HepG2 (cell line): ENCODE measurements around the gene PSD. TPM values are rescaled to one million over a fixed set of nuclear protein-coding genes. Genes with fewer than 3 reads are reported as not detected.

Experiments used
- ASH2L ChIP-seq: fragments of 300-600, 200-600 bp; sonication (generic); IDR thresholded peaks from 2 replicates; pipeline ENCODE4 v1.7.0; 2017; ENCODE audit warnings: low read depth, mild to moderate bottlenecking, moderate library complexity, mixed read lengths, low read length; ENCODE audit not compliant: insufficient read length
- CCAR2 ChIP-seq: fragments of 200-400 bp; formaldehyde crosslinking; optimal IDR thresholded peaks from 2 replicates; pipeline ENCODE3; 2018; ENCODE audit warnings: low read depth, mild to moderate bottlenecking, low read length, moderate library complexity
- HNRNPH1 ChIP-seq: fragments of 200-400 bp; formaldehyde crosslinking; optimal IDR thresholded peaks from 2 replicates; pipeline ENCODE3; 2017; ENCODE audit warnings: mild to moderate bottlenecking, low read depth, low read length
- NFATC3 ChIP-seq: sonication (generic); formaldehyde crosslinking; IDR thresholded peaks from 2 replicates; pipeline ENCODE4 v1.5.1; 2020; ENCODE audit warnings: mild to moderate bottlenecking, missing genetic modification reagents
- NONO ChIP-seq, 2 experiments: fragments of 450-650 bp in 1 of 2; sonication (generic) in 1 of 2; formaldehyde crosslinking in 1 of 2; IDR thresholded peaks in 1 of 2; conservative IDR thresholded peaks in 1 of 2; 2 replicates each; pipeline versions ENCODE4 v1.6.1 to v1.8.0; 2017 to 2022; ENCODE audit warnings: mild to moderate bottlenecking in 1 of 2, missing genetic modification reagents in 1 of 2, moderate library complexity in 1 of 2
- NRL ChIP-seq: sonication (generic); formaldehyde crosslinking; IDR thresholded peaks from 2 replicates; pipeline ENCODE4 v1.5.0; 2020; ENCODE audit warnings: missing genetic modification reagents, mild to moderate bottlenecking, moderate library complexity, borderline replicate concordance
- RARA ChIP-seq: IDR thresholded peaks from 2 replicates; pipeline ENCODE4 v1.6.1; 2016; ENCODE audit warnings: missing genetic modification reagents, missing compliant biosample characterization
- REL ChIP-seq: sonication (generic); formaldehyde crosslinking; conservative IDR thresholded peaks from 2 replicates; pipeline ENCODE4 v1.8.0; 2022; ENCODE audit warnings: mild to moderate bottlenecking, missing genetic modification reagents, moderate library complexity
- REXO4 ChIP-seq: sonication (generic); formaldehyde crosslinking; IDR thresholded peaks from 2 replicates; pipeline ENCODE4 v1.8.0; 2022; ENCODE audit warnings: missing genetic modification reagents, mild to moderate bottlenecking, borderline replicate concordance
- YEATS4 ChIP-seq: sonication (generic); formaldehyde crosslinking; IDR thresholded peaks from 2 replicates; pipeline ENCODE4 v1.4.0; 2020; ENCODE audit warnings: missing genetic modification reagents, borderline replicate concordance
- ZNF138 ChIP-seq: sonication (generic); formaldehyde crosslinking; IDR thresholded peaks from 2 replicates; pipeline ENCODE4 v1.5.0; 2020; ENCODE audit warnings: mild to moderate bottlenecking, low read depth, missing genetic modification reagents
- ZNF263 ChIP-seq: sonication (generic); formaldehyde crosslinking; IDR thresholded peaks from 2 replicates; pipeline ENCODE4 v1.4.0; 2020; ENCODE audit warnings: missing genetic modification reagents
- ZNF557 ChIP-seq: sonication (generic); formaldehyde crosslinking; IDR thresholded peaks from 2 replicates; pipeline ENCODE4 v1.4.0; 2020; ENCODE audit warnings: missing genetic modification reagents
- ZNF780A ChIP-seq: sonication (generic); formaldehyde crosslinking; IDR thresholded peaks from 2 replicates; pipeline ENCODE4 v1.8.0; 2022; ENCODE audit warnings: mild to moderate bottlenecking, missing genetic modification reagents, moderate library complexity
- ZNF782 ChIP-seq: sonication (generic); formaldehyde crosslinking; IDR thresholded peaks from 2 replicates; pipeline ENCODE4 v1.4.0; 2020; ENCODE audit warnings: missing genetic modification reagents, mild to moderate bottlenecking, borderline replicate concordance
- polyA plus RNA-seq, 8 experiments: library from polyadenylated mRNA; depleted of rRNA in 3 of 8; stranded (reverse) in 7 of 8; unstranded in 1 of 8; fragments of >200 nt; fragmentation: Illumina TruSeq in 4 of 8; extraction: Trizol in 4 of 8; gene quantifications; 2 replicates each; pipeline versions ENCODE4 v1.2.1 to v1.2.3, GENCODE V29; 2011 to 2016; ENCODE audit warnings: low read depth in 4 of 8, missing spikeins in 1 of 8, mixed read lengths in 1 of 8; ENCODE audit not compliant: insufficient read depth in 1 of 8
- total RNA-seq, 5 experiments: library from RNA; depleted of rRNA; stranded (reverse); fragments of >200 nt; fragmentation: Illumina TruSeq; extraction: Trizol; gene quantifications; 2 replicates each; pipeline ENCODE4 v1.2.3, GENCODE V29; 2016; ENCODE audit warnings: low read depth in 1 of 5
- TF ChIP-seq, protein P1 (sequence below): IDR thresholded peaks from 2 replicates; pipeline ENCODE4 v1.6.1; 2016; ENCODE audit warnings: low read depth
- TF ChIP-seq, protein P2 (sequence below): sonication (generic); formaldehyde crosslinking; conservative IDR thresholded peaks from 2 replicates; pipeline ENCODE4 v1.4.0; 2020; ENCODE audit warnings: mild to moderate bottlenecking, missing genetic modification reagents, moderate library complexity

The PSD gene
- total and polyA plus RNA-seq, 2 of the 13 experiments (the other 11 are each of a cell fraction or from before 2014, with no cell fraction given) = 0.35 to 0.58 TPM

DNA sequence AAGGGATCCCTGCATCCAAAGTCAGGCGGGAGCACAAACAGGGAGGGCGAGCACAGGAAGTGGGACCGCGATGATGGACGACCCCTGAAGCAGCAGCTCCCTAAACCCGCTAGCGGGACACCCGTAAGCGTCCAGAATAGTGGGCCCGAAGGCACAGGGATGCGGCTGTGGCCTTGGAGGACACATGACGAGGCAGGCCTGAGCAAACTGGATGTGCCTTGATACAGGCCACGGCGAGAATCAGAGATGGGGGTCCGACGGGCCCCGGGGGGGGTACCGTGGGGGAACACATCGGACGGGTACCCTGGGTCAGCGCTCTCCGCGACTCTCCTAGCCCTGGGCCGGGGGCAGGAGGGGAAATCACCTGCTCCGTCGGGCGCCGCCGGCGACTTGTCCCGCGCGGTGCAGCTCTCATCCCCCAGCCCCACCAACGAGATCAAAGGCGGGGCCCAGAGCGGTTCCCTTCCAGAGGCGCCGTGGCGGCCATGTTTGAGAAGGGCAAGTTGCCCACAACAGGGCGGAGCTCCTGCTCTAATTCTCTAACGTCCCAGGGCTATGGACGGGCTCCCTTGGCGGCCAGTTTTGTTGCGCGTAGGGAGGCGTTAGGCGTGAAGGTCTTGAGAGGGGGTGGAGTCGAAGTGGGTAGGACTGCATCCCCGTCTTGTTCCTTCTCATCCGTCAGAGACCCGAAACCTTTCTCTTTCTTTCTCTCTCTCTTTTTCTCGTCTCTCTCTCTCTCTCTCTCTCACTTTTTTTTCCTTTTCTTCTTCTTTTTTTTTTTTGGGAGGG lies 13.8 kb upstream of the PSD start, which contains the start of gene CUEDC2 (continued):
- TF ChIP-seq, protein P1, sequence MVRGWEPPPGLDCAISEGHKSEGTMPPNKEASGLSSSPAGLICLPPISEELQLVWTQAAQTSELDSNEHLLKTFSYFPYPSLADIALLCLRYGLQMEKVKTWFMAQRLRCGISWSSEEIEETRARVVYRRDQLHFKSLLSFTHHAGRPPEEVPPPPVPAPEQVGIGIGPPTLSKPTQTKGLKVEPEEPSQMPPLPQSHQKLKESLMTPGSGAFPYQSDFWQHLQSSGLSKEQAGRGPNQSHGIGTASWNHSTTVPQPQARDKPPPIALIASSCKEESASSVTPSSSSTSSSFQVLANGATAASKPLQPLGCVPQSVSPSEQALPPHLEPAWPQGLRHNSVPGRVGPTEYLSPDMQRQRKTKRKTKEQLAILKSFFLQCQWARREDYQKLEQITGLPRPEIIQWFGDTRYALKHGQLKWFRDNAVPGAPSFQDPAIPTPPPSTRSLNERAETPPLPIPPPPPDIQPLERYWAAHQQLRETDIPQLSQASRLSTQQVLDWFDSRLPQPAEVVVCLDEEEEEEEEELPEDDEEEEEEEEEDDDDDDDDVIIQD (CRISPR knock-in tag) = 0 out of 2 replicates have a peak, but pooled peaks have one; percentile 15
- peak; percentile 27; the same call in 1 of the 2 replicates for TF ChIP-seq YEATS4 (CRISPR knock-in tag)
- TF ChIP-seq ZNF263 (CRISPR knock-in tag) = peak; percentile 15; the same call in 1 of the 2 replicates
- no peak for TF ChIP-seq REL
- TF ChIP-seq CCAR2 = no peak
- TF ChIP-seq NONO (IDR thresholded peaks at IDR 0.05) = no peak
- peak; percentile 69; the same call in 1 of the 2 replicates for TF ChIP-seq NONO (CRISPR knock-in tag; conservative IDR thresholded peaks at IDR 0.05)
- no peak for TF ChIP-seq ZNF138 (CRISPR knock-in tag)
- no peak for TF ChIP-seq ZNF780A (CRISPR knock-in tag)
- TF ChIP-seq ZNF782 (CRISPR knock-in tag) = peak; percentile 80; the same call in 1 of the 2 replicates
- peak; percentile 84; the same call in 1 of the 2 replicates for TF ChIP-seq NRL (CRISPR knock-in tag)
- TF ChIP-seq ASH2L = peak; percentile 74
- TF ChIP-seq RARA (CRISPR knock-in tag) = 0 out of 2 replicates have a peak, but pooled peaks have one; percentile 24
- no peak for TF ChIP-seq NFATC3 (CRISPR knock-in tag)
- TF ChIP-seq, protein P2, sequence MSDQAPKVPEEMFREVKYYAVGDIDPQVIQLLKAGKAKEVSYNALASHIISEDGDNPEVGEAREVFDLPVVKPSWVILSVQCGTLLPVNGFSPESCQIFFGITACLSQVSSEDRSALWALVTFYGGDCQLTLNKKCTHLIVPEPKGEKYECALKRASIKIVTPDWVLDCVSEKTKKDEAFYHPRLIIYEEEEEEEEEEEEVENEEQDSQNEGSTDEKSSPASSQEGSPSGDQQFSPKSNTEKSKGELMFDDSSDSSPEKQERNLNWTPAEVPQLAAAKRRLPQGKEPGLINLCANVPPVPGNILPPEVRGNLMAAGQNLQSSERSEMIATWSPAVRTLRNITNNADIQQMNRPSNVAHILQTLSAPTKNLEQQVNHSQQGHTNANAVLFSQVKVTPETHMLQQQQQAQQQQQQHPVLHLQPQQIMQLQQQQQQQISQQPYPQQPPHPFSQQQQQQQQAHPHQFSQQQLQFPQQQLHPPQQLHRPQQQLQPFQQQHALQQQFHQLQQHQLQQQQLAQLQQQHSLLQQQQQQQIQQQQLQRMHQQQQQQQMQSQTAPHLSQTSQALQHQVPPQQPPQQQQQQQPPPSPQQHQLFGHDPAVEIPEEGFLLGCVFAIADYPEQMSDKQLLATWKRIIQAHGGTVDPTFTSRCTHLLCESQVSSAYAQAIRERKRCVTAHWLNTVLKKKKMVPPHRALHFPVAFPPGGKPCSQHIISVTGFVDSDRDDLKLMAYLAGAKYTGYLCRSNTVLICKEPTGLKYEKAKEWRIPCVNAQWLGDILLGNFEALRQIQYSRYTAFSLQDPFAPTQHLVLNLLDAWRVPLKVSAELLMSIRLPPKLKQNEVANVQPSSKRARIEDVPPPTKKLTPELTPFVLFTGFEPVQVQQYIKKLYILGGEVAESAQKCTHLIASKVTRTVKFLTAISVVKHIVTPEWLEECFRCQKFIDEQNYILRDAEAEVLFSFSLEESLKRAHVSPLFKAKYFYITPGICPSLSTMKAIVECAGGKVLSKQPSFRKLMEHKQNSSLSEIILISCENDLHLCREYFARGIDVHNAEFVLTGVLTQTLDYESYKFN (CRISPR knock-in tag) = 0 out of 2 replicates have a peak, but pooled peaks have one; percentile 44
- TF ChIP-seq ZNF557 (CRISPR knock-in tag) = no peak
- no peak for TF ChIP-seq HNRNPH1
- no peak for TF ChIP-seq REXO4 (CRISPR knock-in tag)
